Fibroblast of skin of scalp (primary cell): Measurements from ENCODE around the gene PJVK. TPM values are rescaled to one million over a fixed set of nuclear protein-coding genes. Genes with fewer than 3 reads are reported as not detected.
"Not testable (repeated sequence)": the region's sequence is repeated elsewhere in the genome, so short reads cannot be mapped to it uniquely, and the experiment has no call there.

Source experiments
- DNase-seq: peaks from one replicate; pipeline ENCODE4 v3.0.0-alpha.2; 2013
- polyA plus RNA-seq, 2 experiments: library from polyadenylated mRNA; unstranded; fragments of 120-200 nt; gene quantifications; one replicate each; pipeline ENCODE4 v1.2.1, GENCODE V29; 2013; ENCODE audit not compliant: insufficient read length in 2 of 2

PJVK gene
- 2.9 TPM for polyA plus RNA-seq (2013, experiment 1 of 2; ENCODE audit: insufficient read length)
- 2.4 TPM for polyA plus RNA-seq (2013, experiment 2 of 2; ENCODE audit: insufficient read length)

GRCh38 chr2:178450774-178451525 lies at the start of gene PJVK, which contains the start of gene PRKRA:
TSS of gene PJVK (plus strand) at chr2:178451378. CDS start at chr2:178453410, 2,032 bp downstream.
TSS of gene PRKRA (minus strand) at chr2:178451175. CDS start at chr2:178451030, 145 bp downstream.
- DNase-seq, result peak; percentile 98

GRCh38 chr2:178401994-178402437 lies 49.2 kb upstream of the PJVK start:
- DNase-seq, result no peak

GRCh38 chr2:178403671-178404306 lies 47.4 kb upstream of the PJVK start:
- DNase-seq, result no peak

- DNase-seq, result peak; percentile 25
These were observed 46.8 kb upstream of the PJVK start for GRCh38 chr2:178404368-178404767.

GRCh38 chr2:178409261-178409660 lies 41.9 kb upstream of the PJVK start:
- DNase-seq, result no peak

- no peak for DNase-seq
These were observed 39.1 kb upstream of the PJVK start for GRCh38 chr2:178412047-178412446.

GRCh38 chr2:178412453-178412852 lies 38.7 kb upstream of the PJVK start:
- not testable (repeated sequence) for DNase-seq

- DNase-seq, result peak; percentile 77
These were observed 37.5 kb upstream of the PJVK start for GRCh38 chr2:178413472-178414265.

- peak; percentile 95 for DNase-seq
These were observed 36.6 kb upstream of the PJVK start for GRCh38 chr2:178414266-178415247.

GRCh38 chr2:178415979-178416378 lies 35.2 kb upstream of the PJVK start:
- DNase-seq, result no peak

GRCh38 chr2:178417916-178418315 lies 33.3 kb upstream of the PJVK start:
- no peak for DNase-seq

- DNase-seq, result no peak
These were observed 32.8 kb upstream of the PJVK start for GRCh38 chr2:178418426-178418825.

- DNase-seq, result no peak
These were observed 32.1 kb upstream of the PJVK start for GRCh38 chr2:178419123-178419522.

GRCh38 chr2:178420463-178420999 lies 30.6 kb upstream of the PJVK start:
- DNase-seq, result no peak

- no peak for DNase-seq
These were observed 29.1 kb upstream of the PJVK start for GRCh38 chr2:178422097-178422496.

GRCh38 chr2:178423746-178424145 lies 27.4 kb upstream of the PJVK start:
- not testable (repeated sequence) for DNase-seq

GRCh38 chr2:178425255-178425827 lies 25.8 kb upstream of the PJVK start:
- no peak for DNase-seq

GRCh38 chr2:178426388-178426787 lies 24.8 kb upstream of the PJVK start:
- no peak for DNase-seq

GRCh38 chr2:178427458-178427857 lies 23.7 kb upstream of the PJVK start:
- DNase-seq, result no peak

- no peak for DNase-seq
These were observed 22.8 kb upstream of the PJVK start for GRCh38 chr2:178428396-178428806.

- DNase-seq, result no peak
These were observed 21.8 kb upstream of the PJVK start for GRCh38 chr2:178429336-178429735.
